HepG2 (cell line): ENCODE measurements around the gene SPG7. TPM values are rescaled to one million over a fixed set of nuclear protein-coding genes. Genes with fewer than 3 reads are reported as not detected.

Experiments
- CSRNP2 ChIP-seq: sonication (generic); formaldehyde crosslinking; conservative IDR thresholded peaks from 2 replicates; pipeline ENCODE4 v1.8.0; 2022; ENCODE audit warnings: low read depth, missing genetic modification reagents
- FOXK2 ChIP-seq: fragments of 450-650 bp; IDR thresholded peaks from 2 replicates; pipeline ENCODE4 v1.6.1; 2016
- GMEB1 ChIP-seq: sonication (generic); formaldehyde crosslinking; IDR thresholded peaks from 2 replicates; pipeline ENCODE4 v1.5.1; 2020; ENCODE audit warnings: missing genetic modification reagents, mild to moderate bottlenecking, borderline replicate concordance
- JARID2 ChIP-seq: sonication (generic); formaldehyde crosslinking; IDR thresholded peaks from 2 replicates; pipeline ENCODE4 v1.8.1; 2023; ENCODE audit warnings: missing genetic modification reagents, inconsistent platforms; ENCODE audit not compliant: insufficient replicate concordance
- PLSCR1 ChIP-seq: sonication (generic); formaldehyde crosslinking; IDR thresholded peaks from 2 replicates; pipeline ENCODE4 v1.5.0; 2020; ENCODE audit warnings: missing genetic modification reagents, mild to moderate bottlenecking, borderline replicate concordance
- PRDM4 ChIP-seq: sonication (generic); formaldehyde crosslinking; IDR thresholded peaks from 2 replicates; pipeline ENCODE4 v1.9.0; 2021; ENCODE audit warnings: missing genetic modification reagents, borderline replicate concordance
- RBM39 ChIP-seq: fragments of 200-400 bp; formaldehyde crosslinking; IDR thresholded peaks from one replicate; pipeline ENCODE4 v1.6.1; 2018; ENCODE audit warnings: antibody characterized with exemption, mild to moderate bottlenecking, low read depth, low read length; ENCODE audit not compliant: poor library complexity, severe bottlenecking
- USF2 ChIP-seq, 2 experiments: sonication (generic) in 1 of 2; formaldehyde crosslinking in 1 of 2; IDR thresholded peaks; 2 replicates each; pipeline versions ENCODE4 v1.5.1 to v1.6.1; 2011 to 2020; ENCODE audit warnings: borderline replicate concordance in 1 of 2, low read depth in 1 of 2, low read length in 1 of 2, mild to moderate bottlenecking in 1 of 2, missing genetic modification reagents in 1 of 2, moderate library complexity in 1 of 2
- ZBTB7B ChIP-seq: sonication (generic); formaldehyde crosslinking; IDR thresholded peaks from 2 replicates; pipeline ENCODE4 v1.4.0; 2020; ENCODE audit warnings: missing genetic modification reagents
- ZFAT ChIP-seq: sonication (generic); formaldehyde crosslinking; conservative IDR thresholded peaks from 2 replicates; pipeline ENCODE4 v1.8.1; 2023; ENCODE audit warnings: missing genetic modification reagents, inconsistent platforms
- ZNF546 ChIP-seq: sonication (generic); formaldehyde crosslinking; conservative IDR thresholded peaks from 2 replicates; pipeline ENCODE4 v1.8.1; 2023; ENCODE audit warnings: mild to moderate bottlenecking, missing genetic modification reagents
- ZNF790 ChIP-seq: sonication (generic); formaldehyde crosslinking; IDR thresholded peaks from 2 replicates; pipeline ENCODE4 v1.8.0; 2022; ENCODE audit warnings: missing genetic modification reagents, mild to moderate bottlenecking, borderline replicate concordance
- ZNF800 ChIP-seq: sonication (generic); formaldehyde crosslinking; IDR thresholded peaks from 2 replicates; pipeline ENCODE4 v1.4.0; 2020; ENCODE audit warnings: missing genetic modification reagents
- ZZZ3 ChIP-seq: sonication (generic); formaldehyde crosslinking; IDR thresholded peaks from 2 replicates; pipeline ENCODE4 v1.4.0; 2020; ENCODE audit warnings: missing genetic modification reagents, mild to moderate bottlenecking, borderline replicate concordance
- polyA plus RNA-seq, 8 experiments: library from polyadenylated mRNA; depleted of rRNA in 3 of 8; stranded (reverse) in 7 of 8; unstranded in 1 of 8; fragments of >200 nt; fragmentation: Illumina TruSeq in 4 of 8; extraction: Trizol in 4 of 8; gene quantifications; 2 replicates each; pipeline versions ENCODE4 v1.2.1 to v1.2.3, GENCODE V29; 2011 to 2016; ENCODE audit warnings: low read depth in 4 of 8, missing spikeins in 1 of 8, mixed read lengths in 1 of 8; ENCODE audit not compliant: insufficient read depth in 1 of 8
- total RNA-seq, 5 experiments: library from RNA; depleted of rRNA; stranded (reverse); fragments of >200 nt; fragmentation: Illumina TruSeq; extraction: Trizol; gene quantifications; 2 replicates each; pipeline ENCODE4 v1.2.3, GENCODE V29; 2016; ENCODE audit warnings: low read depth in 1 of 5

The SPG7 gene
- total and polyA plus RNA-seq, 2 of the 13 experiments (the other 11 are each of a cell fraction or from before 2014, with no cell fraction given), result 66.0 to 136 TPM

- peak; percentile 88 for TF ChIP-seq ZFAT
- TF ChIP-seq ZNF790, result 0 out of 2 replicates have a peak, but pooled peaks have one; percentile 7
- TF ChIP-seq GMEB1 (CRISPR knock-in tag), result peak; percentile 79; the same call in 1 of the 2 replicates
- peak; percentile 96 for TF ChIP-seq ZNF800 (CRISPR knock-in tag)
- TF ChIP-seq FOXK2, result no peak
- peak; percentile 61 for TF ChIP-seq RBM39
- TF ChIP-seq JARID2, result no peak
- TF ChIP-seq PLSCR1 (CRISPR knock-in tag), result peak; percentile 91; the same call in 1 of the 2 replicates
- TF ChIP-seq USF2 (IDR thresholded peaks at IDR 0.05; ENCODE audit: low read depth, low read length), result no peak
- TF ChIP-seq USF2 (CRISPR knock-in tag; IDR thresholded peaks at IDR 0.05; ENCODE audit: borderline replicate concordance), result no peak
- peak; percentile 93 for TF ChIP-seq ZBTB7B (CRISPR knock-in tag)
- TF ChIP-seq ZNF546 (CRISPR knock-in tag), result peak; percentile 97
- TF ChIP-seq ZZZ3, result peak; percentile 11
- TF ChIP-seq PRDM4, result no peak
- TF ChIP-seq CSRNP2 (CRISPR knock-in tag), result 0 out of 2 replicates have a peak, but pooled peaks have one; percentile 4
Measured at GRCh38 chr16:89507834-89508590, at the start of gene SPG7 (continued).
